SK-N-SH (cell line): Measurements from ENCODE around the gene SLC3A2. TPM values are rescaled to one million over a fixed set of nuclear protein-coding genes. Genes with fewer than 3 reads are reported as not detected.

Experiments
- CTCF ChIA-PET: fragments of 300-600, 350-600 bp; formaldehyde crosslinking; extraction: SDS; loops from one replicate; lab custom pipeline; 2021; lab: Yijun Ruan, JAX
- POLR2A ChIA-PET: fragments of 350-600 bp; sonication (Branson Sonifier 250); formaldehyde crosslinking; extraction: SDS; loops from one replicate; lab custom pipeline; 2020; ENCODE audit warnings: antibody characterized with exemption, inconsistent platforms; lab: Yijun Ruan, JAX
- DNase-seq: peaks from one replicate; pipeline ENCODE4 v3.0.0; 2012
- H2AFZ ChIP-seq: fragments of 200-600 bp; sonication (generic); 2 replicates; pipeline ENCODE4 v1.8.1; 2016; ENCODE audit warnings: antibody characterized with exemption, mild to moderate bottlenecking, low read depth
- H3F3A ChIP-seq: fragments of 200-600 bp; sonication (generic); replicated peaks from 2 replicates; pipeline ENCODE3; 2016; ENCODE audit warnings: antibody characterized with exemption, mild to moderate bottlenecking; ENCODE audit not compliant: insufficient read depth
- H3K27ac ChIP-seq, 2 experiments: fragments of 200-500 bp in 1 of 2; fragments of 200-600 bp in 1 of 2; sonication (Bioruptor generic) in 1 of 2; sonication (generic), shearing (Covaris generic) in 1 of 2; 2 replicates each; pipeline versions ENCODE4 v1.5.1 to v1.6.1; 2014 to 2016; ENCODE audit warnings: low read depth in 2 of 2, inconsistent platforms in 1 of 2, low read length in 1 of 2, mild to moderate bottlenecking in 1 of 2, mixed read lengths in 1 of 2
- H3K27me3 ChIP-seq: fragments of 200-600 bp; sonication (generic), shearing (Covaris generic); 2 replicates; pipeline ENCODE4 v1.6.1; 2016; ENCODE audit warnings: mixed run types; ENCODE audit not compliant: insufficient read depth
- H3K36me3 ChIP-seq, 2 experiments: fragments of 200-500 bp in 1 of 2; fragments of 200-600 bp in 1 of 2; sonication (Bioruptor generic) in 1 of 2; sonication (generic) in 1 of 2; replicated peaks in 1 of 2; 2 replicates each; pipeline versions ENCODE3 to v1.5.1; 2014 to 2016; ENCODE audit warnings: low read length in 1 of 2, mild to moderate bottlenecking in 1 of 2; ENCODE audit not compliant: insufficient read depth in 2 of 2, control insufficient read depth in 1 of 2
- H3K4me1 ChIP-seq, 2 experiments: fragments of 200-500 bp in 1 of 2; fragments of 200-600 bp in 1 of 2; sonication (Bioruptor generic) in 1 of 2; sonication (generic), shearing (Covaris generic) in 1 of 2; 2 replicates each; pipeline versions ENCODE4 v1.5.1 to v1.6.1; 2014 to 2016; ENCODE audit warnings: low read depth in 1 of 2, low read length in 1 of 2, mixed run types in 1 of 2; ENCODE audit not compliant: insufficient read depth in 2 of 2, control insufficient read depth in 1 of 2
- H3K4me2 ChIP-seq: fragments of 200-600 bp; sonication (generic), shearing (Covaris generic); 2 replicates; pipeline ENCODE4 v1.6.1; 2017; ENCODE audit warnings: mixed run types
- H3K4me3 ChIP-seq, 2 experiments: fragments of 200-500 bp in 1 of 2; fragments of 200-600 bp in 1 of 2; sonication (Bioruptor generic) in 1 of 2; sonication (generic), shearing (Covaris generic) in 1 of 2; 2 replicates each; pipeline versions ENCODE4 v1.5.1 to v1.8.1; 2014 to 2016; ENCODE audit warnings: low read depth in 2 of 2, inconsistent platforms in 1 of 2, low read length in 1 of 2, mild to moderate bottlenecking in 1 of 2, mixed read lengths in 1 of 2, moderate library complexity in 1 of 2
- H3K79me2 ChIP-seq: fragments of 200-600 bp; sonication (generic); 2 replicates; pipeline ENCODE4 v1.8.1; 2017; ENCODE audit warnings: mild to moderate bottlenecking; ENCODE audit not compliant: insufficient read depth
- H3K9ac ChIP-seq: fragments of 200-600 bp; sonication (generic); 2 replicates; pipeline ENCODE4 v1.6.1; 2017; ENCODE audit warnings: mixed run types
- H3K9me2 ChIP-seq: fragments of 200-600 bp; sonication (generic); 2 replicates; pipeline ENCODE4 v1.6.1; 2017; ENCODE audit warnings: mixed run types
- H3K9me3 ChIP-seq: fragments of 200-600 bp; sonication (generic); 2 replicates; pipeline ENCODE4 v1.6.1; 2017; ENCODE audit warnings: mixed run types, mild to moderate bottlenecking, moderate library complexity
- H4K20me1 ChIP-seq: fragments of 200-600 bp; sonication (generic); 2 replicates; pipeline ENCODE4 v1.6.1; 2017; ENCODE audit warnings: mild to moderate bottlenecking, mixed run types; ENCODE audit not compliant: insufficient read depth
- EP300 ChIP-seq, 2 experiments: IDR thresholded peaks; 2 replicates each; pipeline versions ENCODE4 v1.4.0 to v1.6.1; 2012; ENCODE audit warnings: borderline replicate concordance in 1 of 2, low read depth in 1 of 2, low read length in 1 of 2
- EZH2phosphoT487 ChIP-seq: fragments of 200-600 bp; sonication (generic); IDR thresholded peaks from 2 replicates; pipeline ENCODE4 v1.6.1; 2017; ENCODE audit warnings: low read depth, mixed run types, mild to moderate bottlenecking, antibody characterized with exemption, moderate library complexity, borderline replicate concordance
- FOXM1 ChIP-seq: IDR thresholded peaks from 2 replicates; pipeline ENCODE4 v1.4.0; 2012; ENCODE audit warnings: low read depth, mild to moderate bottlenecking
- GATA2 ChIP-seq: sonication (generic); formaldehyde crosslinking; IDR thresholded peaks from 2 replicates; pipeline ENCODE4 v1.5.0; 2020; ENCODE audit warnings: mild to moderate bottlenecking, missing genetic modification reagents
- NRF1 ChIP-seq: IDR thresholded peaks from 2 replicates; pipeline ENCODE4 v1.6.1; 2012; ENCODE audit warnings: low read depth, mild to moderate bottlenecking, low read length
- PBX3 ChIP-seq: IDR thresholded peaks from 2 replicates; pipeline ENCODE4; 2012
- POLR2AphosphoS5 ChIP-seq: IDR thresholded peaks from 2 replicates; pipeline ENCODE4 v1.6.1; 2012; ENCODE audit warnings: low read depth, low read length
- RAD21 ChIP-seq: IDR thresholded peaks from 2 replicates; pipeline ENCODE4 v1.6.1; 2012; ENCODE audit warnings: mild to moderate bottlenecking, low read length
- REST ChIP-seq: IDR thresholded peaks from 2 replicates; pipeline ENCODE4 v1.6.1; 2012; ENCODE audit warnings: mild to moderate bottlenecking, low read depth, low read length, moderate library complexity
- RXRA ChIP-seq: IDR thresholded peaks from 2 replicates; pipeline ENCODE4 v1.4.0; 2012; ENCODE audit warnings: low read depth, mild to moderate bottlenecking, borderline replicate concordance
- SIN3A ChIP-seq: IDR thresholded peaks from 2 replicates; pipeline ENCODE4 v1.6.1; 2012; ENCODE audit warnings: low read depth, mild to moderate bottlenecking, low read length, moderate library complexity, borderline replicate concordance
- TCF12 ChIP-seq: IDR thresholded peaks from 2 replicates; pipeline ENCODE4 v1.4.0; 2012
- USF1 ChIP-seq: IDR thresholded peaks from 2 replicates; pipeline ENCODE4 v1.4.0; 2012; ENCODE audit warnings: low read depth, borderline replicate concordance
- YY1 ChIP-seq: IDR thresholded peaks from 2 replicates; pipeline ENCODE4 v1.4.0; 2012; ENCODE audit warnings: low read depth, mild to moderate bottlenecking
- WGBS: methylation state at CpG from one replicate; pipeline ENCODE4 v1.1.6; 2017; ENCODE audit warnings: low lambda C conversion rate; 5-methylcytosine and 5-hydroxymethylcytosine counted together
- polyA plus RNA-seq, 3 experiments: library from polyadenylated mRNA; depleted of rRNA; stranded (reverse); fragments of >200 nt; gene quantifications; 2 replicates each; pipeline ENCODE4 v1.2.3, GENCODE V29; 2012

SLC3A2 gene
- polyA plus RNA-seq, 1 of the 3 experiments (the other 2 are of a cell fraction) = 308 TPM

- no peak for TF ChIP-seq REST
- TF ChIP-seq YY1 = no peak
- no peak for TF ChIP-seq RAD21
Observed at GRCh38 chr11:62923601-62924411, 43.1 kb downstream of the SLC3A2 start (continued).

GRCh38 chr11:62925308-62925707, 44.6 kb downstream of the SLC3A2 start:
- DNase-seq = no peak
- Histone ChIP-seq H3K9me2 (no peaks in the 10 kb centered on the region), H2AFZ (no peak overlapping the region), H3K4me3 (no peak overlapping the region), H3K4me1 (peaks cover 0 to 49% of the 10 kb centered on the region in 2 experiments; a peak in 1 of 4 replicates), H3K9me3 (no peaks in the 10 kb centered on the region), H3F3A (no peaks in the 10 kb centered on the region), H3K36me3 (no peaks in the 10 kb centered on the region), H3K27ac (no peak overlapping the region), H4K20me1 (no peaks in the 10 kb centered on the region), H3K4me2 (no peak overlapping the region), H3K9ac (no peak overlapping the region), H3K79me2 (no peaks in the 10 kb centered on the region), H3K27me3 (no peaks in the 10 kb centered on the region)
- ChIA-PET POLR2A (no interaction called here), CTCF (interaction anchor here (6.2 to 27.5 kb wide), 3 partner anchors 18 to 96 kb away, joined by 41 to 751 read pairs (median 54); no protein-coding TSS in a partner anchor)
- 82% methylated on average over 14 of the region's 14 CpGs for WGBS
- no peak for TF ChIP-seq USF1

- Histone ChIP-seq H3K9me3 (no peaks in the 10 kb centered on the region), H3F3A (no peaks in the 10 kb centered on the region), H4K20me1 (no peaks in the 10 kb centered on the region), H3K27me3 (no peaks in the 10 kb centered on the region), H3K4me1 (peaks cover 0 to 44% of the 10 kb centered on the region in 2 experiments; a peak in 1 of 4 replicates), H3K9me2 (no peaks in the 10 kb centered on the region), H3K36me3 (no peaks in the 10 kb centered on the region), H3K79me2 (no peaks in the 10 kb centered on the region), H3K9ac (no peak overlapping the region), H2AFZ (no peak overlapping the region), H3K4me3 (no peak overlapping the region), H3K4me2 (no peak overlapping the region), H3K27ac (no peak overlapping the region)
- WGBS = 91% methylated on average over 55 of the region's 71 CpGs
- no peak for DNase-seq
- CTCF ChIA-PET = interaction anchor here (0.9 to 6.9 kb wide), 3 partner anchors 19 to 97 kb away, joined by 3 to 54 read pairs (median 4); no protein-coding TSS in a partner anchor
- POLR2A ChIA-PET = no interaction called here
- no peak for TF ChIP-seq EP300 (IDR thresholded peaks at IDR 0.05; ENCODE audit: borderline replicate concordance in 1 of 2, low read depth in 1 of 2, low read length in 1 of 2)
- TF ChIP-seq FOXM1 = no peak
- TF ChIP-seq EZH2phosphoT487 = no peak
- TF ChIP-seq SIN3A = no peak
- no peak for TF ChIP-seq POLR2AphosphoS5
- no peak for TF ChIP-seq GATA2
- no peak for TF ChIP-seq PBX3
- no peak for TF ChIP-seq RXRA
- no peak for TF ChIP-seq NRF1
- no peak for TF ChIP-seq USF1
- no peak for TF ChIP-seq TCF12
Observed at GRCh38 chr11:62925745-62926679, 45.3 kb downstream of the SLC3A2 start.
